Endothelial cell of umbilical vein (primary cell): ENCODE data around the gene XAGE2. TPM values are rescaled to one million over a fixed set of nuclear protein-coding genes. Genes with fewer than 3 reads are reported as not detected.

Experiments used
- Bru-seq: library from RNA; stranded (reverse); fragments of 400-500 nt; gene quantifications from one replicate; lab custom pipeline; 2021; lab: Mats Ljungman, UMichigan
- BruChase-seq, 2 experiments: library from RNA; stranded (reverse); fragments of 400-500 nt; gene quantifications; one replicate each; lab custom pipeline; 2021; lab: Mats Ljungman, UMichigan
- BruUV-seq: library from RNA; stranded (reverse); fragments of 400-500 nt; replicated peaks from 2 replicates; lab custom pipeline; 2021; lab: Mats Ljungman, UMichigan
- CTCF ChIA-PET: fragments of 300-600, 350-600 bp; sonication (Branson Sonifier 250); formaldehyde crosslinking; loops from one replicate; lab custom pipeline; 2021; ENCODE audit warnings: antibody characterized with exemption, inconsistent platforms; lab: Charles Lee
- POLR2A ChIA-PET: fragments of 300-600, 350-600 bp; sonication (Branson Sonifier 250); formaldehyde crosslinking; loops from one replicate; lab custom pipeline; 2021; ENCODE audit warnings: antibody characterized with exemption, inconsistent platforms; lab: Charles Lee
- DNase-seq: peaks from one replicate; pipeline ENCODE4 v3.0.0-alpha.2; 2011; ENCODE audit warnings: low read depth, low spot score
- FAIRE-seq: peaks from 2 replicates; lab custom pipeline; 2011; peaks lifted over from hg19 to GRCh38; lab: Jason Lieb, UNC
- H2AFZ ChIP-seq: 2 replicates; pipeline ENCODE4 v1.6.0; 2012; ENCODE audit warnings: low read depth, low read length, control low read depth, inconsistent platforms
- H3K27ac ChIP-seq: 2 replicates; pipeline ENCODE4 v1.5.1; 2011; ENCODE audit warnings: low read depth, mild to moderate bottlenecking, control low read depth, low read length, moderate library complexity; ENCODE audit not compliant: insufficient read depth
- H3K27me3 ChIP-seq, 2 experiments: 2 replicates each; pipeline versions ENCODE4 v1.6.0 to v1.6.1; 2011; ENCODE audit warnings: low read length in 2 of 2, mixed read lengths in 1 of 2; ENCODE audit not compliant: control insufficient read depth in 2 of 2, insufficient read depth in 2 of 2
- H3K36me3 ChIP-seq, 2 experiments: 2 replicates in 1 of 2; 3 replicates in 1 of 2; pipeline ENCODE4 v1.5.1; 2011; ENCODE audit warnings: low read length in 2 of 2, mild to moderate bottlenecking in 1 of 2, moderate library complexity in 1 of 2; ENCODE audit not compliant: control insufficient read depth in 2 of 2, insufficient read depth in 2 of 2; ENCODE audit errors: extremely low read depth in 1 of 2
- H3K4me1 ChIP-seq: 3 replicates; pipeline ENCODE4 v1.5.1; 2011; ENCODE audit warnings: mild to moderate bottlenecking, low read length; ENCODE audit not compliant: control insufficient read depth, insufficient read depth; ENCODE audit errors: extremely low read depth
- H3K4me2 ChIP-seq: 2 replicates; pipeline ENCODE4 v1.6.1; 2011; ENCODE audit warnings: low read length, control low read depth, mixed read lengths; ENCODE audit not compliant: insufficient read depth
- H3K4me3 ChIP-seq, 3 experiments: fragments of 200-600 bp in 1 of 3; sonication (generic), shearing (Covaris generic) in 1 of 3; replicated peaks in 1 of 3; 2 replicates each; pipeline ENCODE4 v1.5.1; 2011 to 2016; ENCODE audit warnings: control low read depth in 3 of 3, low read length in 3 of 3, mild to moderate bottlenecking in 2 of 3, inconsistent platforms in 1 of 3, low read depth in 1 of 3, moderate library complexity in 1 of 3; ENCODE audit not compliant: insufficient read depth in 1 of 3
- H3K79me2 ChIP-seq: 2 replicates; pipeline ENCODE4 v1.6.0; 2012; ENCODE audit warnings: low read length, inconsistent platforms; ENCODE audit not compliant: control insufficient read depth, insufficient read depth
- H3K9ac ChIP-seq: replicated peaks from 2 replicates; pipeline ENCODE3; 2011; ENCODE audit warnings: low read length, control low read depth; ENCODE audit not compliant: insufficient read depth; ENCODE audit errors: extremely low read depth
- H3K9me1 ChIP-seq: replicated peaks from 3 replicates; pipeline ENCODE4 v1.6.0; 2011; ENCODE audit warnings: mild to moderate bottlenecking, low read length; ENCODE audit not compliant: control insufficient read depth, insufficient read depth; ENCODE audit errors: extremely low read depth
- H3K9me3 ChIP-seq: replicated peaks from 2 replicates; pipeline ENCODE4 v1.5.1; 2012; ENCODE audit warnings: low read length, inconsistent platforms; ENCODE audit not compliant: control insufficient read depth, insufficient read depth
- H4K20me1 ChIP-seq: replicated peaks from 2 replicates; pipeline ENCODE3; 2011; ENCODE audit warnings: mild to moderate bottlenecking, low read length; ENCODE audit not compliant: control insufficient read depth, insufficient read depth; ENCODE audit errors: extremely low read depth
- CTCF ChIP-seq, 2 donors: IDR thresholded peaks; 1 replicate in 1 of 2; 2 replicates in 1 of 2; pipeline ENCODE4 v1.5.1; 2011; ENCODE audit warnings: low read length in 2 of 2, mild to moderate bottlenecking in 2 of 2, moderate library complexity in 2 of 2, control low read depth in 1 of 2, inconsistent platforms in 1 of 2, low read depth in 1 of 2; ENCODE audit not compliant: insufficient read depth in 1 of 2; ENCODE audit errors: extremely low read depth in 1 of 2
- EZH2 ChIP-seq: IDR thresholded peaks from 2 replicates; pipeline ENCODE4 v1.6.1; 2012; ENCODE audit warnings: borderline replicate concordance, low read depth, mild to moderate bottlenecking, moderate library complexity, low read length, inconsistent platforms; ENCODE audit not compliant: severe bottlenecking
- FOS ChIP-seq: IDR thresholded peaks from 2 replicates; pipeline ENCODE4 v1.6.1; 2011; ENCODE audit warnings: mild to moderate bottlenecking, low read length, moderate library complexity, borderline replicate concordance; ENCODE audit not compliant: insufficient read depth
- GATA2 ChIP-seq: IDR thresholded peaks from 2 replicates; pipeline ENCODE4 v1.7.0; 2011; ENCODE audit warnings: low read depth, mild to moderate bottlenecking, moderate library complexity, mixed read lengths, low read length; ENCODE audit not compliant: insufficient read length, insufficient read depth
- JUN ChIP-seq: IDR thresholded peaks from 2 replicates; pipeline ENCODE4 v1.6.1; 2011; ENCODE audit warnings: borderline replicate concordance, low read depth; ENCODE audit not compliant: insufficient read length, insufficient read depth
- MAX ChIP-seq: IDR thresholded peaks from 2 replicates; pipeline ENCODE4 v1.6.1; 2011; ENCODE audit not compliant: insufficient read depth, insufficient read length
- MYC ChIP-seq: IDR thresholded peaks from one replicate; pipeline ENCODE4 v1.6.1; 2011; ENCODE audit warnings: mild to moderate bottlenecking, low read depth, low read length
- POLR2A ChIP-seq: IDR thresholded peaks from 2 replicates; pipeline ENCODE4 v1.6.1; 2012; ENCODE audit warnings: low read depth, mild to moderate bottlenecking, control low read depth, low read length
- POLR2AphosphoS5 ChIP-seq: IDR thresholded peaks from 2 replicates; pipeline ENCODE4 v1.6.1; 2012; ENCODE audit warnings: low read depth, mild to moderate bottlenecking, control low read depth, low read length, moderate library complexity; ENCODE audit not compliant: insufficient read depth
- dilution Hi-C: fragments of 300-500 bp; cut with MboI; formaldehyde crosslinking; loops from one replicate; pipeline ENCODE4 v1.15.0; 2019; ENCODE audit warnings: low sequenced_read_pairs; ENCODE audit not compliant: extremely low pct_ligation_motif_present
- intact Hi-C: fragments of 100-400 bp; cut with micrococcal nuclease; formaldehyde crosslinking; loops from one replicate; pipeline ENCODE4 v1.10.0; 2022
- long read RNA-seq: library from polyadenylated mRNA; stranded (forward); transcript quantifications from one replicate; pipeline ENCODE4 v2.0.0, GENCODE V29; 2021
- polyA minus RNA-seq, 3 experiments: library from RNA; depleted of rRNA, polyadenylated mRNA; stranded (reverse); fragments of >200 nt; gene quantifications; 1 replicate in 1 of 3; 2 replicates in 2 of 3; pipeline ENCODE4 v1.2.3, GENCODE V29; 2011
- polyA plus RNA-seq, 4 experiments: library from polyadenylated mRNA; depleted of rRNA in 3 of 4; stranded (reverse) in 3 of 4; unstranded in 1 of 4; fragments of >200 nt; gene quantifications; 2 replicates each; pipeline versions ENCODE4 v1.2.1 to v1.2.3, GENCODE V29; 2011 to 2012; ENCODE audit warnings: missing spikeins in 1 of 4
- total RNA-seq: library from RNA; stranded (reverse); gene quantifications from 2 replicates; pipeline ENCODE4 v1.2.3, GENCODE V29; 2021

XAGE2 gene, protein sequence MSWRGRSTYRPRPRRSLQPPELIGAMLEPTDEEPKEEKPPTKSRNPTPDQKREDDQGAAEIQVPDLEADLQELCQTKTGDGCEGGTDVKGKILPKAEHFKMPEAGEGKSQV
- total RNA-seq (not detected in 2 replicates), polyA plus RNA-seq (not detected in 2 replicates), polyA minus RNA-seq (not detected in 2 replicates), Bru-seq, nascent RNA (not detected), BruChase-seq, experiment 1, labeled RNA remaining after a 6-hour chase (not detected), BruChase-seq, experiment 2, labeled RNA remaining after a 2-hour chase (not detected)
- polyA plus RNA-seq (2011; cell fraction: cytosol; rRNA removed): not detected in 2 replicates
- polyA plus RNA-seq (2011; cell fraction: nucleus; rRNA removed): not detected in 2 replicates
- polyA plus RNA-seq (2012): not detected in 2 replicates
- polyA minus RNA-seq (2011; cell fraction: cytosol; rRNA and poly(A)+ RNA removed): not detected
- polyA minus RNA-seq (2011; cell fraction: nucleus; rRNA and poly(A)+ RNA removed): not detected in 2 replicates
- long read RNA-seq: 0 reads

GRCh38 chrX:52368368-52369055 is at the start of gene XAGE2:
Gene XAGE2, plus strand, starts transcription at chrX:52369021. Its CDS starts 994 bp downstream, at chrX:52370015.
- Histone ChIP-seq H3K4me2 (no peak within 1 kb of the TSS), H3K9me3 (no peaks in the 10 kb centered on the region), H4K20me1 (no peaks in the 10 kb centered on the region), H3K27me3 (no peaks in the 10 kb centered on the region), H3K79me2 (no peaks in the 10 kb centered on the region), H3K36me3 (no peaks in the 10 kb centered on the region), H3K9ac (no peak within 1 kb of the TSS), H3K4me1 (no peaks in the 10 kb centered on the region), H3K4me3 (no peak within 1 kb of the TSS), H3K27ac (no peak within 1 kb of the TSS), H2AFZ (no peak within 1 kb of the TSS), H3K9me1 (no peaks in the 10 kb centered on the region)
- FAIRE-seq: no peak
- POLR2A ChIA-PET: no interaction called here
- TF ChIP-seq FOS (no peak), CTCF (IDR thresholded peaks at IDR 0.05; ENCODE audit: extremely low read depth in 1 of 2, insufficient read depth in 1 of 2, low read depth in 1 of 2, low read length in 2 of 2) (no peak)
- BruUV-seq: no TSS peak
- DNase-seq: no peak
- intact Hi-C loops (no loop called here), dilution Hi-C loops (no loop called here)
- CTCF ChIA-PET: no interaction called here

GRCh38 chrX:52337410-52337809 is 31.4 kb upstream of the XAGE2 start:
- Histone ChIP-seq H3K9ac (no peak overlapping the region), H4K20me1 (no peaks in the 10 kb centered on the region), H3K36me3 (no peaks in the 10 kb centered on the region), H3K4me2 (no peak overlapping the region), H3K9me3 (no peaks in the 10 kb centered on the region), H3K27me3 (no peaks in the 10 kb centered on the region), H3K4me3 (no peak overlapping the region), H3K27ac (no peak overlapping the region), H3K79me2 (no peaks in the 10 kb centered on the region), H3K9me1 (no peaks in the 10 kb centered on the region), H3K4me1 (no peaks in the 10 kb centered on the region), H2AFZ (no peak overlapping the region)
- DNase-seq (no peak), FAIRE-seq (no peak)
- intact Hi-C loops: no loop called here
- TF ChIP-seq JUN (no peak), MYC (no peak), EZH2 (no peak), POLR2AphosphoS5 (no peak), POLR2A (no peak), CTCF (IDR thresholded peaks at IDR 0.05; ENCODE audit: extremely low read depth in 1 of 2, insufficient read depth in 1 of 2, low read depth in 1 of 2, low read length in 2 of 2) (no peak), FOS (no peak), GATA2 (no peak), MAX (no peak)
- dilution Hi-C loops: no loop called here
- ChIA-PET CTCF (no interaction called here), POLR2A (no interaction called here)
- BruUV-seq: no TSS peak
